HepG2 (cell line): ENCODE results near the gene GBA3. TPM values are rescaled to one million over a fixed set of nuclear protein-coding genes. Genes with fewer than 3 reads are reported as not detected.

Experiments used
- ATAC-seq: fragments of 200-7000 bp; cut with Tn5 transposase; 3 replicates; pipeline ENCODE4 v1.9.1; 2020; ENCODE audit warnings: mild to moderate bottlenecking, moderate library complexity
- BruUV-seq: library from RNA; stranded (reverse); fragments of 400-500 nt; replicated peaks from 2 replicates; lab custom pipeline; 2021; lab: Mats Ljungman, UMichigan
- CTCF ChIA-PET: fragments of 300-600 bp; formaldehyde crosslinking; extraction: SDS; loops from one replicate; lab custom pipeline; 2021; ENCODE audit warnings: low total read pairs, inconsistent platforms, low intra/inter-chr PET ratio; lab: Yijun Ruan, JAX
- POLR2A ChIA-PET: fragments of 350-600 bp; sonication (Branson Sonifier 250); formaldehyde crosslinking; loops from one replicate; lab custom pipeline; 2020; ENCODE audit warnings: antibody characterized with exemption, inconsistent platforms; lab: Yijun Ruan, JAX
- DNase-seq: peaks from one replicate; pipeline ENCODE4 v3.0.0-alpha.2; 2015; ENCODE audit warnings: low spot score
- FAIRE-seq: peaks from 3 replicates; lab custom pipeline; 2011; peaks lifted over from hg19 to GRCh38; lab: Jason Lieb, UNC
- H2AFZ ChIP-seq: one replicate; pipeline ENCODE4 v1.6.1; 2011; ENCODE audit warnings: low read length, inconsistent platforms
- H3K27ac ChIP-seq: fragments of 300-600 bp; 3 replicates; pipeline ENCODE4 v1.8.0; 2011; ENCODE audit warnings: mixed run types, mild to moderate bottlenecking, mixed read lengths, low read length, inconsistent platforms; ENCODE audit not compliant: insufficient read depth; ENCODE audit errors: extremely low read length
- H3K27me3 ChIP-seq, 2 experiments: fragments of 200-600 bp in 1 of 2; 2 replicates in 1 of 2; 3 replicates in 1 of 2; pipeline versions ENCODE4 v1.6.0 to v1.8.0; 2011; ENCODE audit warnings: low read length in 2 of 2, mild to moderate bottlenecking in 2 of 2, moderate library complexity in 2 of 2, inconsistent platforms in 1 of 2; ENCODE audit not compliant: insufficient read depth in 2 of 2, control insufficient read depth in 1 of 2
- H3K36me3 ChIP-seq, 2 experiments: fragments of 200-600 bp in 1 of 2; replicated peaks in 1 of 2; 2 replicates in 1 of 2; 3 replicates in 1 of 2; pipeline versions ENCODE4 v1.5.1 to v1.8.0; 2011; ENCODE audit warnings: low read length in 2 of 2, inconsistent platforms in 1 of 2; ENCODE audit not compliant: insufficient read depth in 2 of 2, control insufficient read depth in 1 of 2
- H3K4me1 ChIP-seq: 2 replicates; pipeline ENCODE4 v1.5.1; 2012; ENCODE audit warnings: low read length, inconsistent platforms; ENCODE audit not compliant: insufficient read depth
- H3K4me2 ChIP-seq: 2 replicates; pipeline ENCODE4 v1.6.0; 2011; ENCODE audit warnings: low read depth, low read length, inconsistent platforms
- H3K4me3 ChIP-seq, 3 experiments: fragments of 200-600 bp in 1 of 3; sonication (generic), shearing (Covaris generic) in 1 of 3; replicated peaks in 1 of 3; 2 replicates each; pipeline ENCODE4 v1.5.1; 2011 to 2016; ENCODE audit warnings: low read length in 3 of 3, inconsistent platforms in 2 of 3, low read depth in 2 of 3, mild to moderate bottlenecking in 2 of 3, control low read depth in 1 of 3, mixed read lengths in 1 of 3; ENCODE audit not compliant: insufficient read depth in 1 of 3
- H3K79me2 ChIP-seq: one replicate; pipeline ENCODE4 v1.6.1; 2011; ENCODE audit warnings: low read length, inconsistent platforms; ENCODE audit not compliant: insufficient read depth
- H3K9ac ChIP-seq: 2 replicates; pipeline ENCODE4 v1.6.0; 2011; ENCODE audit warnings: mild to moderate bottlenecking, low read depth, low read length, inconsistent platforms; ENCODE audit not compliant: insufficient read depth
- H3K9me3 ChIP-seq: 2 replicates; pipeline ENCODE4 v1.5.1; 2012; ENCODE audit warnings: mild to moderate bottlenecking, low read length
- H4K20me1 ChIP-seq: 2 replicates; pipeline ENCODE4 v1.6.0; 2011; ENCODE audit warnings: inconsistent platforms, mild to moderate bottlenecking, low read length, moderate library complexity; ENCODE audit not compliant: insufficient read depth
- SCMH1 ChIP-seq: sonication (generic); formaldehyde crosslinking; IDR thresholded peaks from 2 replicates; pipeline ENCODE4 v1.9.0; 2021; ENCODE audit warnings: missing genetic modification reagents, mild to moderate bottlenecking, borderline replicate concordance
- ZBTB14 ChIP-seq: sonication (generic); formaldehyde crosslinking; IDR thresholded peaks from 2 replicates; pipeline ENCODE4 v1.4.0; 2020; ENCODE audit warnings: missing genetic modification reagents
- ZNF343 ChIP-seq: sonication (generic); formaldehyde crosslinking; IDR thresholded peaks from 2 replicates; pipeline ENCODE4 v1.4.0; 2020; ENCODE audit warnings: mild to moderate bottlenecking, missing genetic modification reagents
- ZNF530 ChIP-seq: sonication (generic); formaldehyde crosslinking; IDR thresholded peaks from 2 replicates; pipeline ENCODE4 v1.5.0; 2020; ENCODE audit warnings: low read depth, mild to moderate bottlenecking, missing genetic modification reagents
- ZNF780A ChIP-seq: sonication (generic); formaldehyde crosslinking; IDR thresholded peaks from 2 replicates; pipeline ENCODE4 v1.8.0; 2022; ENCODE audit warnings: mild to moderate bottlenecking, missing genetic modification reagents, moderate library complexity
- ZNF850 ChIP-seq: sonication (generic); formaldehyde crosslinking; conservative IDR thresholded peaks from 2 replicates; pipeline ENCODE4 v1.9.0; 2021; ENCODE audit warnings: mild to moderate bottlenecking, missing genetic modification reagents
- ZSCAN9 ChIP-seq: IDR thresholded peaks from 2 replicates; pipeline ENCODE4 v1.6.1; 2016; ENCODE audit warnings: borderline replicate concordance
- WGBS: methylation state at CpG from one replicate; pipeline ENCODE4 v1.1.6; 2017; ENCODE audit warnings: low lambda C conversion rate; 5-methylcytosine and 5-hydroxymethylcytosine counted together
- in situ Hi-C: cut with HindIII; loops from 2 replicates; pipeline ENCODE4 v1.10.0; 2017; ENCODE audit warnings: low pct_unique_long_range_greater_than_20kb; ENCODE audit not compliant: extremely low pct_ligation_motif_present
- intact Hi-C: fragments of 100-400 bp; cut with micrococcal nuclease; formaldehyde crosslinking; loops from one replicate; pipeline ENCODE4 v1.10.0; 2022; ENCODE audit not compliant: unreplicated experiment
- polyA plus RNA-seq, 8 experiments: library from polyadenylated mRNA; depleted of rRNA in 3 of 8; stranded (reverse) in 7 of 8; unstranded in 1 of 8; fragments of >200 nt; fragmentation: Illumina TruSeq in 4 of 8; extraction: Trizol in 4 of 8; gene quantifications; 2 replicates each; pipeline versions ENCODE4 v1.2.1 to v1.2.3, GENCODE V29; 2011 to 2016; ENCODE audit warnings: low read depth in 4 of 8, missing spikeins in 1 of 8, mixed read lengths in 1 of 8; ENCODE audit not compliant: insufficient read depth in 1 of 8
- total RNA-seq, 5 experiments: library from RNA; depleted of rRNA; stranded (reverse); fragments of >200 nt; fragmentation: Illumina TruSeq; extraction: Trizol; gene quantifications; 2 replicates each; pipeline ENCODE4 v1.2.3, GENCODE V29; 2016; ENCODE audit warnings: low read depth in 1 of 5
- TF ChIP-seq, protein P1 (sequence below): sonication (generic); formaldehyde crosslinking; IDR thresholded peaks from 2 replicates; pipeline ENCODE4 v1.4.0; 2020; ENCODE audit warnings: mild to moderate bottlenecking, missing genetic modification reagents
- TF ChIP-seq, protein P2 (sequence below): sonication (generic); formaldehyde crosslinking; IDR thresholded peaks from 2 replicates; pipeline ENCODE4 v1.5.0; 2020; ENCODE audit warnings: mild to moderate bottlenecking, missing genetic modification reagents, borderline replicate concordance

GBA3 gene
- total and polyA plus RNA-seq, 2 of the 13 experiments (the other 11 are each of a cell fraction or from before 2014, with no cell fraction given): 0.18 TPM; not detected in 1

- TF ChIP-seq ZBTB14 (CRISPR knock-in tag): no peak
Observed at GRCh38 chr4:22745234-22745633, 52.5 kb downstream of the GBA3 start (continued).

- no peaks in the 10 kb centered on the region for H3K36me3 ChIP-seq
- no TSS peak for BruUV-seq
- H2AFZ ChIP-seq: no peak overlapping the region
- FAIRE-seq (no peak), DNase-seq (no peak), ATAC-seq (no peak)
- no peak overlapping the region for H3K9ac ChIP-seq
- no peak overlapping the region for H3K4me3 ChIP-seq
- H4K20me1 ChIP-seq: no peaks in the 10 kb centered on the region
- no peak overlapping the region for H3K4me2 ChIP-seq
- H3K9me3 ChIP-seq: no peaks in the 10 kb centered on the region
- no peaks in the 10 kb centered on the region for H3K27me3 ChIP-seq
- WGBS: 22% methylated on average over 2 of the region's 2 CpGs
- H3K79me2 ChIP-seq: no peaks in the 10 kb centered on the region
- ChIA-PET POLR2A (no interaction called here), CTCF (no interaction called here)
- H3K27ac ChIP-seq: no peak overlapping the region
- TF ChIP-seq, protein P1, sequence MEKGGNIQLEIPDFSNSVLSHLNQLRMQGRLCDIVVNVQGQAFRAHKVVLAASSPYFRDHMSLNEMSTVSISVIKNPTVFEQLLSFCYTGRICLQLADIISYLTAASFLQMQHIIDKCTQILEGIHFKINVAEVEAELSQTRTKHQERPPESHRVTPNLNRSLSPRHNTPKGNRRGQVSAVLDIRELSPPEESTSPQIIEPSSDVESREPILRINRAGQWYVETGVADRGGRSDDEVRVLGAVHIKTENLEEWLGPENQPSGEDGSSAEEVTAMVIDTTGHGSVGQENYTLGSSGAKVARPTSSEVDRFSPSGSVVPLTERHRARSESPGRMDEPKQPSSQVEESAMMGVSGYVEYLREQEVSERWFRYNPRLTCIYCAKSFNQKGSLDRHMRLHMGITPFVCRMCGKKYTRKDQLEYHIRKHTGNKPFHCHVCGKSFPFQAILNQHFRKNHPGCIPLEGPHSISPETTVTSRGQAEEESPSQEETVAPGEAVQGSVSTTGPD (CRISPR knock-in tag): no peak
- intact Hi-C loops (no loop called here), in situ Hi-C loops (no loop called here)
- H3K4me1 ChIP-seq: no peaks in the 10 kb centered on the region
Observed at GRCh38 chr4:22754116-22754515, 61.4 kb downstream of the GBA3 start.

GRCh38 chr4:22762548-22762947, 69.8 kb downstream of the GBA3 start:
- no peaks in the 10 kb centered on the region for H3K27me3 ChIP-seq
- no peak overlapping the region for H3K4me3 ChIP-seq
- no peak overlapping the region for H3K9ac ChIP-seq
- no TSS peak for BruUV-seq
- 11% methylated on average over 2 of the region's 2 CpGs for WGBS
- H2AFZ ChIP-seq: no peak overlapping the region
- intact Hi-C loops (no loop called here), in situ Hi-C loops (no loop called here)
- POLR2A ChIA-PET: no interaction called here
- H3K27ac ChIP-seq: no peak overlapping the region
- DNase-seq: no peak
- H3K79me2 ChIP-seq: no peaks in the 10 kb centered on the region
- no peaks in the 10 kb centered on the region for H3K4me1 ChIP-seq
- FAIRE-seq: no peak
- H4K20me1 ChIP-seq: no peaks in the 10 kb centered on the region
- CTCF ChIA-PET: no interaction called here
- H3K9me3 ChIP-seq: no peaks in the 10 kb centered on the region
- H3K4me2 ChIP-seq: no peak overlapping the region
- ATAC-seq: no peak
- TF ChIP-seq ZNF343: no peak
- TF ChIP-seq SCMH1 (CRISPR knock-in tag): no peak
- TF ChIP-seq, protein P2, sequence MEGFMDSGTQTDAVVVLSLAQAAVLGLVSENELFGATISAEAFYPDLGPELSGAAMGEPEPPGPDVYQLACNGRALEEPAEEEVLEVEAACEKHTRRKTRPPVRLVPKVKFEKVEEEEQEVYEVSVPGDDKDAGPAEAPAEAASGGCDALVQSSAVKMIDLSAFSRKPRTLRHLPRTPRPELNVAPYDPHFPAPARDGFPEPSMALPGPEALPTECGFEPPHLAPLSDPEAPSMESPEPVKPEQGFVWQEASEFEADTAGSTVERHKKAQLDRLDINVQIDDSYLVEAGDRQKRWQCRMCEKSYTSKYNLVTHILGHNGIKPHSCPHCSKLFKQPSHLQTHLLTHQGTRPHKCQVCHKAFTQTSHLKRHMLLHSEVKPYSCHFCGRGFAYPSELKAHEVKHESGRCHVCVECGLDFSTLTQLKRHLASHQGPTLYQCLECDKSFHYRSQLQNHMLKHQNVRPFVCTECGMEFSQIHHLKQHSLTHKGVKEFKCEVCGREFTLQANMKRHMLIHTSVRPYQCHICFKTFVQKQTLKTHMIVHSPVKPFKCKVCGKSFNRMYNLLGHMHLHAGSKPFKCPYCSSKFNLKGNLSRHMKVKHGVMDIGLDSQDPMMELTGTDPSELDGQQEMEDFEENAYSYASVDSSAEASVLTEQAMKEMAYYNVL (CRISPR knock-in tag): no peak
- no peak for TF ChIP-seq ZNF530 (CRISPR knock-in tag)
- no peak for TF ChIP-seq ZNF780A (CRISPR knock-in tag)
- no peak for TF ChIP-seq ZSCAN9
- TF ChIP-seq ZNF850 (CRISPR knock-in tag): no peak
- H3K36me3 ChIP-seq: no peaks in the 10 kb centered on the region
